Non-pigmented ciliary epithelial cell (primary cell): ENCODE results near the gene FAM107B.
"Not testable (repeated sequence)": the region's sequence is repeated elsewhere in the genome, so short reads cannot be mapped to it uniquely, and the experiment has no call there.

Source experiments
- DNase-seq: peaks from one replicate; pipeline ENCODE4 v3.0.0-alpha.2; 2010; ENCODE audit warnings: low read depth

Gene FAM107B

GRCh38 chr10:14664345-14664744 lies 110.4 kb downstream of the FAM107B start:
- DNase-seq: no peak

- no peak for DNase-seq
These were observed 112.9 kb downstream of the FAM107B start for GRCh38 chr10:14661818-14662217.

DNA sequence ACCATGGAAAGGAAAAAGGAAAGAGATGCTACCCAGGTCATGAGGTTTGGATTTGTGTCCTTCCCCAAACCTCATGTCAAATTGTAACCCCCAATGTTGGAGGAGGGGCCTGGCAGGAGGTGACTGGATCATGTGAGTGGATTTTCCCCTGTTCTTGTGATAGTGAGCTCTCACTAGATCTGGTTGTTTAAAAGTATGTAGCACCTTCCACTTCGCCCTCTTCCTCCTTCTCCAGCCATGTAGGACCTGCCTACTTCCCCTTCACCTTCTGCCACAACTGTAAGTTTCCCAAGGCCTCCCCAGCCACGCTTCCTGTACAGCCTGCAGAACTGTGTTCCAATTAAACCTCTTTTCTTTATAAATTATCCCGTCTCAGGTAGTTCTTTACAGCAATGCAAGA lies 113.9 kb downstream of the FAM107B start:
- DNase-seq: no peak

DNA sequence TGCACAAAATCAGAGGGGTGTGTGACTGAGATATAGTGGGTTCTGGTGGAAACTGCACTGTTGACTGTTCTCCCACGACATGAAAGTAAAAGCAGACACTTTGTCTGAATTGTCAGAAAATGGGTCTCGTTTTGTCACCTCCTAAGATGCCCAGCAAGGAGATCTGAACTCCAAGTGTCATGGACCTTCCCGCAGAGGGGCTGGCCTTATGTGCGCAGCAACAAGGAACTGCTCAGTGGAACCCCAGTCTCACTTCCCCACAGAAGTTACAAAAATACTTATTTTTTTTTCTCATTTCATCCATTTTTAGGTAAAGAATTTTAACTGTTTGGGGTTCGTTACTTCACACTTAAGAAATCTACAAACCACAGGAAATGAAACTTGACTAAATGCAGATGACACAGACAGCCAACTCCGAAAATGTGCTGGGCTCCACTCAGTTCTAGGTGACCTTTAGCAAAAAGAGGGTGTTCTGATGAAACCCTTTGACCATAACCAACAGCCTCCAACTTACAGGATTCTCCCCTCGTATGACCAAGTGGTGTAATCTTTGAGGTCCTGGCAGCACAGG lies 115.0 kb downstream of the FAM107B start:
- DNase-seq: no peak

DNA sequence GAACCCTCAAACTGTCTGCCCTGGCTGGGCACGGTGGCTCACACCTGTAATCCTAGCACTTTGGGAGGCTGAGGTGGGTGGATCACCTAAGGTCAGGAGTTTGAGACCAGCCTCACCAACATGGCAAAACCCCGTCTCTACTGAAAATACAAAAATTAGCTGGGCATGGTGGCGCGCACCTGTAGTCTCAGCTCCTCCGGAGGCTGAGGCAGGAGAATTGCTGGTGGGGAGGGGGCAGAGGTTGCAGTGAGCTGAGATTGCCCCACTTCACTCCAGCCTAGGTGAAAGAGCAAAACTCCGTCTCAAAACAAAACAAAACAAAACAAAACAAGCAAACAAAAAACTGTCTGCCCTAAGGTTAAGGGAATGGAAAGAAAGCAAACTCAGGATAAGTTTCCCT lies 115.6 kb downstream of the FAM107B start:
- not testable (repeated sequence) for DNase-seq

DNA sequence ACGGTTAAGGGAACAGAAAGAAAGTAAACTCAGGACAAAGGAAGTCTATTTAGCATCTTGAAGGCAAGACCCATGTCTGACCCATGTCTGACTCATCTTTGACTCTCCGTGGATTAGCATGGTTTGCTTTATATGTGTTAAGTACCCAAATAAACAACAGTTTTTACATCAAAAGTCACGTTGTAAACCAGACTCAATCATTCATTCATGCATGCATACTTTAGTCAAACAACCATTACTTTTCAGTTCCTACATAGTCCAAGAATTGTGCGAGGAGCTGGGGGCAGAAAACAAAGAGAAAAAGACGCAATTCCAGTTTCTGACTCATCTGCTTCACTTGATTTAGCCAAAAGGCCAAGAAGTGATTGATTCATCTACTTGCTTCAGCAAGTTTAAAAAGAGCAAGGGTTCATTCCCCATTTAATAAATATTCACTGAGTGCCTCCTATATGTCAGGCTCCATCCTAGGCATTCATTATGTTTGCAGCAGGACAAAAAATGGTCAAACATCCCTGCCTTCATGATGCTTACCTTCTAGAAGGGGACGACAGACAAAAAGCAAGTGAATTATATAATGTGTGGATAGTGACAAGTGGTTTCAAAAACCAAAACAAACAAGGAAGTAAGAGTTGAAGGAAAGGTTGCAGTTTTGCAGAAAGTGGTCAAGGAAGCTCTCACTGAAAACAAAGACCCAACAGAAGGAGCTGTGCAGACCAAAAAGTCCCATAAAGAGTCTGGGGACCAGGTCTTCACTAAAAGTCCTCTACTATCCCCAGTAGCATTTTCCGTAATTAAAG lies 116.2 kb downstream of the FAM107B start:
- peak; percentile 45 for DNase-seq

DNA sequence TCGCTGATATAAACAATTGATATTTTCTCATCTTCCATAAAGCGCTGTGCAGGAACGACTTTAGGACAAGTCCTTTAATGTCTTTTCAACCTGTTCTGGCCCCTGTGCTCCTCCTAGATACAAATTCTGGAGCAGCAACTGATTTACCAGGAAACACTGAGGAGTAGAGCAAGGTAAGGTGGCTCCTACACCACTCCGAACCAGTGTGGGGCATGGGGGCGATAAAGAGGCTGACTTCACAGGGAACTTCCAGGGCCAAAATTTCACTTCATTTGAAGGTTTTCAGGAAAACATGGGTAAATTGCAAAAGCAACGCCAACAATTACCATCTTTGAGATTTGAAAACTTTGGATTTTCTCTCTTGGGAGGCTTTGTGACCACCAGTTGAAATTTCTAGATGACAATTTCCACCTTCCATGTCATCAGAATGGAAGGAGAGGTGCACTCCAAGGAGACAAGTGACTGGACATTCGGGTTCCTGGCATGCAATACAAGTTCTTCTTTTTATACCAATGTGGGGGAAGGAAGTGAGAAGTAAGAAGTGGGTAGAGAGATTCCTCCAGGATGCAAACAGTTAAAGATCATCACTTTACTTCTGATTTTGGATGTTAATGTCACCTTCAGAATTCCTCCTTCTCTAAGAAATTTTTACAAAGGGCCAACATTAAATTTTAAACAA lies 118.5 kb downstream of the FAM107B start:
- DNase-seq: no peak

GRCh38 chr10:14654821-14655382 lies 119.8 kb downstream of the FAM107B start:
- no peak for DNase-seq

- no peak for DNase-seq
These were observed 121.2 kb downstream of the FAM107B start for GRCh38 chr10:14653271-14654161.

DNA sequence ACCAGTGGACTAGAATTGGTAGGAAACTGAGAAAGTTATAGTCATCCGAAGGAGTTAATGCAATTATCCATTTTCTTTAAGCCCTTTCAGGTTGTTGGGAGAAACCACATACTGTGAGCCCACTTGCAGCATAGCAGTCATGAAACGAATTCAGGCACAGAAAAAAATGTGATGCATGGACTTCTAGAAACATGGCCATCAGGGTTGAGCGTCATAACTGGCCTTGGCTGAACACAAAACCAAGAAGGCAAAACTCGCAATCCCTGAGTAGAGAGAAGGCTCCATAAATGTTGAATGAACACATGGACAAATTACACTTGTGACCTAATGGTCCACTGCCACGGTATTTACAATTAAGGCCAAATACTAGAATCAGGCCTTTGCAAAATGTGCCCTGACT lies 121.9 kb downstream of the FAM107B start:
- DNase-seq: no peak

GRCh38 chr10:14652067-14652466 lies 122.6 kb downstream of the FAM107B start:
- no peak for DNase-seq

- DNase-seq: no peak
These were observed 125.0 kb downstream of the FAM107B start for GRCh38 chr10:14649739-14650138.

DNA sequence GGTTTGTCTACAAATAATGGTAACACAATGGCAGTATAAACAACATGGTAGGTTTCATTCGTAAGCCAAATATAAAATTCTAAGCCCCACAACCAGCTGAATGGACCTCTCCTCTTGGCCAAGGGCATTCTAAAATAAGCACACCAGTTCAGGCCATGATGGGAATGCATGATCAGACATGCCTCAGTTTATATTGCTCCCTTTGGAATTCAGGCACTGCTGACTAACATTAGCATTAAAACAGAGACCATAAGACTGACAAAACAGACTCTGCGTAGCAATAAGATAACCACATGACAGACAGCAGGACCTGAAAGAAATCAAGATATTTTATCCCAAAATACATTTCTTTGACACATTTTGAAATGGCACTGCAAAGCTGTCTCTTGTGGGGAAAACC lies 125.8 kb downstream of the FAM107B start:
- DNase-seq: no peak

DNA sequence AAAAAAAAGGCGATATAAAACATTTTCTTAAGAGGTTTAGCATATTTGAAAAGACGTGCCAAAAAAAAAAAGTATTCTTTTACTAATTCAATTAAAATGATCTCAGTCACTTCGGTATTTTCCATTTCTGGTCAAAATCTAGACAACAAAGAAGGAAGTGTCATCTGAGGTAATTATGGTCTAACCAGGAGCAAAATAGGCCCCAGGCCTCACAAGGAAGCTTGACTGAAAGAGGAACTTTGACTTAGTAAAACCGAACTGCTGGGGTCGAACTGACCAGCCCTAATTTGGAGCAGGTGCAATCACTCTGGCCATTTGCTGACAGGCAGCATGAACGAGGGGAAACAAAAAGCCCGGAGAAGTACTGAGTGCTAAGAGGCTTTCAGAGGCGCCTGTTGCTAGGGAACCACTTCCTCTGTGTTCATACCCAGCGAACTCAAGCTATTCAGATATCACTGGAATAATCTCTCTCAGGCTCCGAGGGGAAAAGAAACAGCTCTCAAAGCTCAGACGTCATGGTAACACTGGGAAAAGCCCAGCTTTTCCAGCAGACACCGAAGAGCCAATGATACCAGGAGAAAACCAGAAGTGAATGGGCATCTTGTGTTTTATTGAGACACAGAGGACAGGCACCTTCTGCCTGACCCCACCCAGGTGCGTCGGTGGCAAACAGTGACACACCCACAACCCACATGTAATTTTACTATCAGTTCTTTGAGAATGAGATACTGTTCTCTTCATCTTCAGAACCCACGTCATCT lies 126.5 kb downstream of the FAM107B start:
- DNase-seq: peak; percentile 54

DNA sequence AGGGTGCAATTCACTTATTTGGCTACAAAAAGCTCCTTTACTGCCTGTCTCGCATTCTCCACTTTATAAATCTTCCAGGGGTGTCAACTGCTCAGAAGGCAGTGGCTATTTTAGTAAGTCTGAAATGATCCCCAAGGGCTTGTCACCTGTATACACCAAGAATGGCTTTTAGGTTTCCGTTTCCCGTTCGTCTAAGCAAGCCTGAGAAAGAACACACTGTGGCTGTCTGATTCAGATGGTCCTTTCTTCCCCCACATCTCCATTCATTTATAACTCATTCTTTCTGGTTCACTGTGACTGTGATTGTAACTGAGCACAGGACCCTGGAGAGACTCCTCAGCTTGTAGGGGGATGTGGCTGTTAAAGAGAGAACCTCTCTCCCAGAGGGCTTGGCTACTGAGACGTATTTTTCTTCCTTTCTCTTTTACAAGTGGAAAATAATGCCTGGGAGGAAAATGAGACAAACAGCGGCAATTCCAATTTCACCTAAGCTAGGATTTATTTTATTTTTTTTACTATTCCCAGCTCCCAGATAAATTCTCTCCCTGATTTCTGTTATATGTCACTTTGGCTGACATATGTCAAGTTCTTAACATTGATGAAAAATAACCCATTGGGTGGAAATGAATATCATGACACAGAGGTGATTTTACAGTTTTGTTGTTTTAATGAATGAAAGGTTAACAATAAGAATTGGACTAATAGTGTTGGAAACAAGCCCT lies 129.3 kb downstream of the FAM107B start:
- no peak for DNase-seq

DNA sequence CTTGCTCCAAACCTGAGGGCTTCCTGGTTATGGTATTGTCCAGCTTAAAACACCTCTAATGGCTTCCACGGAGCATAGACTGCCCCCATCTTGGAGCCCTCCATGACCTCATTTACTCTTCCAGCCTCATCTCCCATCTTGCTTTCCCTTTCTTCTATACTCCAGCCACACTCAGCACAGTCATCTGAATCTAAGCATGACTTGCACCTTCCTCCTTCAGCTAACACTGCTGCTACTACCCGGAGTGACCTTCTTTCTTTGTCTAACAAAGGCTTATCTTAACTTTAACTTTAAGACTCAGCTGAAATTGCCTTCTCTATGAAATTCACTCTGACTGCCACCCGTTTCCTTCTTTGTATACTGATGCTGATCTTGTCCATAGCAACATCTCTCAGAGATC lies 135.1 kb downstream of the FAM107B start:
- DNase-seq: no peak

- no peak for DNase-seq
These were observed 139.5 kb downstream of the FAM107B start for GRCh38 chr10:14635043-14635710.

- DNase-seq: not testable (repeated sequence)
These were observed 140.1 kb downstream of the FAM107B start for GRCh38 chr10:14634572-14634971.

GRCh38 chr10:14625765-14626525 lies 148.8 kb downstream of the FAM107B start:
- no peak for DNase-seq
